CD4-positive, alpha-beta T cell (primary cell): Measurements from ENCODE around the gene CPNE9. TPM values are rescaled to one million over a fixed set of nuclear protein-coding genes. Genes with fewer than 3 reads are reported as not detected.

Source experiments
- ATAC-seq: fragments of 200-7000 bp; cut with Tn5 transposase; one replicate; pipeline ENCODE4 v1.10.0; 2022; ENCODE audit warnings: mild to moderate bottlenecking; ENCODE audit not compliant: poor library complexity
- CTCF ChIA-PET: fragments of 350-600 bp; sonication (Branson Sonifier 250); formaldehyde crosslinking; loops from one replicate; lab custom pipeline; 2021; ENCODE audit warnings: antibody characterized with exemption, inconsistent platforms; lab: Charles Lee
- POLR2A ChIA-PET: fragments of 350-600 bp; sonication (Branson Sonifier 250); formaldehyde crosslinking; loops from one replicate; lab custom pipeline; 2021; ENCODE audit warnings: antibody characterized with exemption, inconsistent platforms; lab: Charles Lee
- DNase-seq, 14 experiments: peaks; one replicate each; pipeline ENCODE4 v3.0.0-alpha.2; 2013 to 2020; ENCODE audit warnings: mixed read lengths in 2 of 14
- H3K27ac ChIP-seq, 2 donors: one replicate each; pipeline versions ENCODE4 v1.5.1 to v1.7.0; 2013; ENCODE audit warnings: low read length in 2 of 2, low read depth in 1 of 2, mild to moderate bottlenecking in 1 of 2
- H3K27me3 ChIP-seq, 2 experiments: 1 replicate in 1 of 2; 2 replicates in 1 of 2; pipeline versions ENCODE4 v1.6.1 to v1.7.0; 2013; ENCODE audit warnings: low read length in 2 of 2, control low read depth in 1 of 2, mild to moderate bottlenecking in 1 of 2, moderate library complexity in 1 of 2; ENCODE audit not compliant: insufficient read depth in 2 of 2, control insufficient read depth in 1 of 2
- H3K36me3 ChIP-seq: one replicate; pipeline ENCODE4 v1.6.1; 2013; ENCODE audit warnings: low read length, control low read depth; ENCODE audit not compliant: insufficient read depth
- H3K4me1 ChIP-seq: one replicate; pipeline ENCODE4 v1.6.1; 2013; ENCODE audit warnings: low read length, control low read depth; ENCODE audit not compliant: insufficient read depth
- H3K4me3 ChIP-seq: one replicate; pipeline ENCODE4 v1.5.1; 2013; ENCODE audit warnings: mild to moderate bottlenecking, low read length, moderate library complexity
- H3K9me3 ChIP-seq, 2 experiments: 1 replicate in 1 of 2; 2 replicates in 1 of 2; pipeline versions ENCODE4 v1.6.1 to v1.7.0; 2013; ENCODE audit warnings: low read length in 2 of 2, mild to moderate bottlenecking in 2 of 2, control low read depth in 1 of 2, moderate library complexity in 1 of 2; ENCODE audit not compliant: control insufficient read depth in 1 of 2, insufficient read depth in 1 of 2
- H3K27ac Mint-ChIP-seq: one replicate; pipeline ENCODE4 v1.8.0; 2020; ENCODE audit warnings: mixed read lengths
- H3K27me3 Mint-ChIP-seq: one replicate; pipeline ENCODE4 v1.8.0; 2021; ENCODE audit warnings: mixed read lengths
- H3K36me3 Mint-ChIP-seq: one replicate; pipeline ENCODE4 v1.8.0; 2021; ENCODE audit warnings: low read depth, mixed read lengths
- H3K4me1 Mint-ChIP-seq: one replicate; pipeline ENCODE4 v1.8.0; 2021; ENCODE audit warnings: low read depth, mixed read lengths
- H3K4me3 Mint-ChIP-seq: one replicate; pipeline ENCODE4 v1.8.0; 2020; ENCODE audit warnings: mild to moderate bottlenecking, mixed read lengths
- H3K9me3 Mint-ChIP-seq: one replicate; pipeline ENCODE4 v1.8.0; 2020; ENCODE audit warnings: mixed read lengths
- intact Hi-C, 2 experiments: fragments of 100-400 bp; cut with DNase I in 1 of 2; cut with micrococcal nuclease in 1 of 2; formaldehyde crosslinking; loops; one replicate each; pipeline versions ENCODE4 v1.15.1 to v1.9.0; 2023 to 2025; cut with DNase I, micrococcal nuclease
- total RNA-seq, 174 experiments: library from RNA in 2 of 174; stranded (reverse) in 2 of 174; gene quantifications; one replicate each; pipeline ENCODE4 v1.2.3 and lab custom pipeline; 2021 to 2026
- TF ChIP-seq, protein P1 (sequence below): fragments of 200-600 bp; IDR thresholded peaks from one replicate; pipeline ENCODE4 v1.8.0; 2022; ENCODE audit warnings: antibody characterized with exemption, mild to moderate bottlenecking

Gene CPNE9
- total RNA-seq, 2 experiments from 2014 or later = 0.33 to 0.45 TPM

- Histone ChIP-seq H3K4me3 (no peak overlapping the region), H3K9me3 (no peaks in the 10 kb centered on the region), H3K4me1 (no peaks in the 10 kb centered on the region), H3K36me3 (peaks cover 92% of the 10 kb centered on the region), H3K27me3 (no peaks in the 10 kb centered on the region), H3K27ac (no peak overlapping the region)
- H3K27ac Mint-ChIP-seq = peak overlapping the region; percentile 27
- no peaks in the 10 kb centered on the region for H3K27me3 Mint-ChIP-seq
- no peaks in the 10 kb centered on the region for H3K4me1 Mint-ChIP-seq
- DNase-seq = no peak
- POLR2A ChIA-PET = no interaction called here
- TF ChIP-seq, protein P1, sequence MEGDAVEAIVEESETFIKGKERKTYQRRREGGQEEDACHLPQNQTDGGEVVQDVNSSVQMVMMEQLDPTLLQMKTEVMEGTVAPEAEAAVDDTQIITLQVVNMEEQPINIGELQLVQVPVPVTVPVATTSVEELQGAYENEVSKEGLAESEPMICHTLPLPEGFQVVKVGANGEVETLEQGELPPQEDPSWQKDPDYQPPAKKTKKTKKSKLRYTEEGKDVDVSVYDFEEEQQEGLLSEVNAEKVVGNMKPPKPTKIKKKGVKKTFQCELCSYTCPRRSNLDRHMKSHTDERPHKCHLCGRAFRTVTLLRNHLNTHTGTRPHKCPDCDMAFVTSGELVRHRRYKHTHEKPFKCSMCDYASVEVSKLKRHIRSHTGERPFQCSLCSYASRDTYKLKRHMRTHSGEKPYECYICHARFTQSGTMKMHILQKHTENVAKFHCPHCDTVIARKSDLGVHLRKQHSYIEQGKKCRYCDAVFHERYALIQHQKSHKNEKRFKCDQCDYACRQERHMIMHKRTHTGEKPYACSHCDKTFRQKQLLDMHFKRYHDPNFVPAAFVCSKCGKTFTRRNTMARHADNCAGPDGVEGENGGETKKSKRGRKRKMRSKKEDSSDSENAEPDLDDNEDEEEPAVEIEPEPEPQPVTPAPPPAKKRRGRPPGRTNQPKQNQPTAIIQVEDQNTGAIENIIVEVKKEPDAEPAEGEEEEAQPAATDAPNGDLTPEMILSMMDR = no peak
- CTCF ChIA-PET = no interaction called here
- intact Hi-C loops = no loop called here
- peaks cover 99% of the 10 kb centered on the region for H3K36me3 Mint-ChIP-seq
- no peak overlapping the region for H3K4me3 Mint-ChIP-seq
- no peaks in the 10 kb centered on the region for H3K9me3 Mint-ChIP-seq
- ATAC-seq = no peak
Observed at GRCh38 chr3:9679476-9680080, 24.1 kb upstream of the CPNE9 start.

DNA sequence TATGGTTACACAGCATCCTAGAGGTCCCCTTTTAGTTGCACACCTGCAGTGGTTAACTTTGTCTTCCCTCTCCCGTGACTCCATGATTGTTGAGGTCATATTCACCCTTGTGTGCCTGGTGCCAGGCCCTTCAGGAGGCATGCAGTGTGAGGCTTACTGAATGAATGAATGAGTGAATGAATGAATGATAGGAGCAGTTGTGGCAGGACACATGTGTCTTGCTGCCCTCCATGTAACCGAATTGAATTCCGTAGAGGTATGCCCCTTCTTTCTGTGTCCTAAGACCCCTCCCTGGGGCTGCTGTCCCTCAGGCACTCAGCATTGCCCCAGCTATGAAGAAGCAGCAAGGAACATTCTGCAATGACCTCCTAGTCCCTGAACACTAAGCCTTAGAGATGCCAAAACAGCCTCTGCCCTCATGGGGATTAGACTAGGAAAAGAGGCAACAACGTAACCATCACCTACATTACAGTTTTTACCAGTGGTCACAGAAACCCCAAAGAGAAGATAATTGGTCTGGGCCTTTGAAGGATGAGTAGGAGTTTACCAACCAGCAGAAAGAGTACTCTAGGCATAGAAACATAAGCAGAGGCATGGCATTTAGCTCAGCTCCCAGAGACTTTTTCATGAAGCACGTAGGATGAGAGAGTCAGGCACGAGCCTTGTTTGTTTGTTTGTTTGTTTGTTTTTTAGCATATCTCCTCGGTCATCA, 22.5 kb upstream of the CPNE9 start:
- no peaks in the 10 kb centered on the region for H3K27me3 Mint-ChIP-seq
- H3K36me3 Mint-ChIP-seq = peaks cover 99% of the 10 kb centered on the region
- H3K36me3 ChIP-seq = peaks cover 96% of the 10 kb centered on the region
- no peaks in the 10 kb centered on the region for H3K4me1 Mint-ChIP-seq
- no peak overlapping the region for H3K4me3 Mint-ChIP-seq
- H3K4me1 ChIP-seq = no peaks in the 10 kb centered on the region
- no peak overlapping the region for H3K27ac ChIP-seq
- ChIA-PET POLR2A (interaction anchor here (1.6 kb wide), 1 partner anchor 31 kb away, joined by 3 read pairs; the partner anchor contains the start of gene MTMR14), CTCF (no interaction called here)
- H3K4me3 ChIP-seq = no peak overlapping the region
- H3K27me3 ChIP-seq = no peaks in the 10 kb centered on the region
- no peak overlapping the region for H3K27ac Mint-ChIP-seq
- no peaks in the 10 kb centered on the region for H3K9me3 ChIP-seq
- TF ChIP-seq, protein P1 = no peak
- H3K9me3 Mint-ChIP-seq = no peaks in the 10 kb centered on the region
- ATAC-seq = no peak
- intact Hi-C loops = no loop called here
- no peak for DNase-seq

- H3K9me3 ChIP-seq = no peaks in the 10 kb centered on the region
- CTCF ChIA-PET = no interaction called here
Observed at GRCh38 chr3:9681723-9682081, 21.9 kb upstream of the CPNE9 start.

More at GRCh38 chr3:9681723-9682081, 21.9 kb upstream of the CPNE9 start:
- Histone ChIP-seq H3K27me3 (no peaks in the 10 kb centered on the region), H3K36me3 (peaks cover 97% of the 10 kb centered on the region), H3K27ac (no peak overlapping the region), H3K4me1 (no peaks in the 10 kb centered on the region), H3K4me3 (no peak overlapping the region)
- H3K4me1 Mint-ChIP-seq = no peaks in the 10 kb centered on the region
- TF ChIP-seq, protein P1 = no peak
- POLR2A ChIA-PET = interaction anchor here (1.6 kb wide), 1 partner anchor 32 kb away, joined by 3 read pairs; the partner anchor contains the start of gene MTMR14
- no peak for ATAC-seq
- peaks cover 99% of the 10 kb centered on the region for H3K36me3 Mint-ChIP-seq
- no peak overlapping the region for H3K4me3 Mint-ChIP-seq
- H3K9me3 Mint-ChIP-seq = no peaks in the 10 kb centered on the region
- intact Hi-C loops = no loop called here
- H3K27me3 Mint-ChIP-seq = no peaks in the 10 kb centered on the region
- H3K27ac Mint-ChIP-seq = no peak overlapping the region
- no peak for DNase-seq
